H1 (cell line): ENCODE data around the gene MYL7. TPM values are rescaled to one million over a fixed set of nuclear protein-coding genes. Genes with fewer than 3 reads are reported as not detected.

Experiments
- CTCF ChIA-PET: fragments of 300-600 bp; sonication (Branson Sonifier 250); formaldehyde crosslinking; loops from one replicate; lab custom pipeline; 2021; ENCODE audit not compliant: partially characterized antibody; lab: Charles Lee
- POLR2A ChIA-PET: fragments of 300-600 bp; sonication (Branson Sonifier 250); formaldehyde crosslinking; loops from one replicate; lab custom pipeline; 2021; ENCODE audit warnings: inconsistent platforms; ENCODE audit not compliant: partially characterized antibody; lab: Charles Lee
- DNase-seq, 2 experiments: peaks; one replicate each; pipeline versions ENCODE4 v3.0.0 to v3.0.0-alpha.2; 2010 to 2022; ENCODE audit warnings: low spot score in 2 of 2, low read depth in 1 of 2, mixed read lengths in 1 of 2
- FAIRE-seq: peaks from 2 replicates; lab custom pipeline; 2011; peaks lifted over from hg19 to GRCh38; lab: Jason Lieb, UNC
- H2AFZ ChIP-seq: 2 replicates; pipeline ENCODE4 v1.8.1; 2012; ENCODE audit warnings: low read length, inconsistent platforms
- H2AK5ac ChIP-seq: 2 replicates; pipeline ENCODE4 v1.6.1; 2013; ENCODE audit warnings: low read depth, low read length
- H2BK120ac ChIP-seq: replicated peaks from 2 replicates; pipeline ENCODE3; 2013; ENCODE audit warnings: low read depth, low read length, inconsistent platforms
- H2BK12ac ChIP-seq: 2 replicates; pipeline ENCODE4 v1.6.1; 2013; ENCODE audit warnings: low read depth, low read length
- H2BK15ac ChIP-seq: 2 replicates; pipeline ENCODE4 v1.6.1; 2013; ENCODE audit warnings: low read length
- H2BK20ac ChIP-seq: 2 replicates; pipeline ENCODE4 v1.6.1; 2013; ENCODE audit warnings: low read length
- H2BK5ac ChIP-seq: 2 replicates; pipeline ENCODE4 v1.6.1; 2013; ENCODE audit warnings: low read depth, low read length
- H3K14ac ChIP-seq: 2 replicates; pipeline ENCODE4 v1.6.1; 2013; ENCODE audit warnings: inconsistent platforms; ENCODE audit not compliant: insufficient read length
- H3K18ac ChIP-seq: 2 replicates; pipeline ENCODE4 v1.6.1; 2013; ENCODE audit warnings: low read length; ENCODE audit errors: extremely low read depth
- H3K23ac ChIP-seq: 2 replicates; pipeline ENCODE4 v1.6.1; 2013; ENCODE audit warnings: inconsistent platforms; ENCODE audit not compliant: insufficient read length
- H3K23me2 ChIP-seq: 2 replicates; pipeline ENCODE4 v1.6.1; 2013; ENCODE audit warnings: low read depth, low read length
- H3K27ac ChIP-seq: 2 replicates; pipeline ENCODE4 v1.6.1; 2011; ENCODE audit warnings: low read depth, low read length, inconsistent platforms
- H3K27me3 ChIP-seq, 4 experiments: replicated peaks in 1 of 4; 1 replicate in 1 of 4; 2 replicates in 3 of 4; pipeline versions ENCODE4 v1.6.1 to v1.8.1; 2011 to 2013; ENCODE audit warnings: low read length in 3 of 4, mild to moderate bottlenecking in 3 of 4, inconsistent platforms in 2 of 4, mixed read lengths in 2 of 4, moderate library complexity in 1 of 4; ENCODE audit not compliant: control insufficient read depth in 3 of 4, insufficient read depth in 3 of 4; ENCODE audit errors: extremely low read depth in 1 of 4
- H3K36me3 ChIP-seq, 4 experiments: 2 replicates each; pipeline versions ENCODE4 v1.6.1 to v1.8.1; 2011 to 2013; ENCODE audit warnings: mild to moderate bottlenecking in 4 of 4, low read length in 3 of 4, moderate library complexity in 2 of 4, control low read depth in 1 of 4, inconsistent platforms in 1 of 4; ENCODE audit not compliant: insufficient read depth in 4 of 4, control insufficient read depth in 2 of 4
- H3K4ac ChIP-seq: replicated peaks from 2 replicates; pipeline ENCODE3; 2013; ENCODE audit warnings: low read length, low read depth, mixed read lengths, inconsistent platforms; ENCODE audit not compliant: insufficient read length
- H3K4me1 ChIP-seq, 4 experiments: replicated peaks in 1 of 4; 1 replicate in 1 of 4; 2 replicates in 3 of 4; pipeline versions ENCODE4 v1.6.1 to v1.8.1; 2011 to 2013; ENCODE audit warnings: low read length in 3 of 4, inconsistent platforms in 2 of 4, mixed read lengths in 1 of 4; ENCODE audit not compliant: insufficient read depth in 4 of 4, control insufficient read depth in 3 of 4
- H3K4me2 ChIP-seq, 2 experiments: 2 replicates each; pipeline versions ENCODE4 v1.6.1 to v1.8.1; 2011 to 2013; ENCODE audit warnings: low read depth in 2 of 2, low read length in 2 of 2, control low read depth in 1 of 2, inconsistent platforms in 1 of 2, mild to moderate bottlenecking in 1 of 2; ENCODE audit not compliant: insufficient read depth in 1 of 2
- H3K4me3 ChIP-seq, 4 experiments: fragments of 200-600, 300-600 bp in 1 of 4; sonication (generic), shearing (Covaris generic), sonication (Bioruptor Twin) in 1 of 4; 2 replicates each; pipeline versions ENCODE4 v1.5.1 to v1.8.1; 2011 to 2016; ENCODE audit warnings: low read length in 4 of 4, low read depth in 3 of 4, control low read depth in 2 of 4, inconsistent platforms in 2 of 4, mild to moderate bottlenecking in 2 of 4, mixed read lengths in 1 of 4, moderate library complexity in 1 of 4; ENCODE audit not compliant: insufficient read depth in 2 of 4; ENCODE audit errors: extremely low read depth in 1 of 4
- H3K56ac ChIP-seq: replicated peaks from 2 replicates; pipeline ENCODE3; 2013; ENCODE audit warnings: low read depth, mild to moderate bottlenecking, mixed read lengths, low read length, inconsistent platforms; ENCODE audit not compliant: insufficient read length
- H3K79me1 ChIP-seq: 2 replicates; pipeline ENCODE4 v1.6.1; 2013; ENCODE audit warnings: low read depth, low read length, control low read depth
- H3K79me2 ChIP-seq, 2 experiments: 2 replicates each; pipeline versions ENCODE4 v1.6.1 to v1.8.1; 2012 to 2013; ENCODE audit warnings: low read length in 2 of 2, mild to moderate bottlenecking in 2 of 2, inconsistent platforms in 1 of 2; ENCODE audit not compliant: insufficient read depth in 2 of 2, control insufficient read depth in 1 of 2
- H3K9ac ChIP-seq, 4 experiments: replicated peaks in 1 of 4; 1 replicate in 1 of 4; 2 replicates in 3 of 4; pipeline versions ENCODE4 v1.6.1 to v1.8.1; 2011 to 2013; ENCODE audit warnings: low read depth in 3 of 4, low read length in 3 of 4, control low read depth in 2 of 4, mild to moderate bottlenecking in 2 of 4, moderate library complexity in 2 of 4, inconsistent platforms in 1 of 4; ENCODE audit errors: extremely low read depth in 1 of 4
- H3K9me3 ChIP-seq, 2 experiments: 2 replicates each; pipeline versions ENCODE4 v1.6.1 to v1.8.1; 2012 to 2013; ENCODE audit warnings: mild to moderate bottlenecking in 2 of 2, moderate library complexity in 2 of 2, control low read depth in 1 of 2, inconsistent platforms in 1 of 2, low read depth in 1 of 2, low read length in 1 of 2, mixed read lengths in 1 of 2; ENCODE audit not compliant: insufficient read depth in 2 of 2
- H4K20me1 ChIP-seq, 2 experiments: replicated peaks in 1 of 2; 2 replicates each; pipeline versions ENCODE3 to v1.8.1; 2011 to 2013; ENCODE audit warnings: inconsistent platforms in 2 of 2, low read length in 2 of 2, mild to moderate bottlenecking in 1 of 2; ENCODE audit not compliant: insufficient read depth in 2 of 2, control insufficient read depth in 1 of 2
- H4K5ac ChIP-seq: 2 replicates; pipeline ENCODE4 v1.6.1; 2013; ENCODE audit warnings: low read length, low read depth, mixed read lengths, inconsistent platforms; ENCODE audit not compliant: insufficient read length
- H4K8ac ChIP-seq: 2 replicates; pipeline ENCODE4 v1.8.0; 2013; ENCODE audit warnings: mild to moderate bottlenecking, moderate library complexity, low read length, inconsistent platforms; ENCODE audit not compliant: insufficient read depth; ENCODE audit errors: extremely low read depth
- H4K91ac ChIP-seq: replicated peaks from 2 replicates; pipeline ENCODE3; 2013; ENCODE audit warnings: low read length, mixed read lengths, inconsistent platforms; ENCODE audit not compliant: insufficient read length
- EP300 ChIP-seq, 2 experiments: IDR thresholded peaks; 1 replicate in 1 of 2; 2 replicates in 1 of 2; pipeline ENCODE4 v1.6.1; 2011 to 2012; ENCODE audit warnings: low read depth in 2 of 2, low read length in 2 of 2, mild to moderate bottlenecking in 2 of 2, borderline replicate concordance in 1 of 2, inconsistent platforms in 1 of 2, moderate library complexity in 1 of 2
- FOSL1 ChIP-seq: IDR thresholded peaks from 2 replicates; pipeline ENCODE4 v1.6.1; 2011; ENCODE audit warnings: mild to moderate bottlenecking, low read depth, low read length, moderate library complexity; ENCODE audit not compliant: insufficient read depth
- JUN ChIP-seq: IDR thresholded peaks from 2 replicates; pipeline ENCODE4 v1.6.1; 2011; ENCODE audit warnings: low read depth, mild to moderate bottlenecking, improper control_type of control experiment, low read length
- RXRA ChIP-seq: IDR thresholded peaks from 2 replicates; pipeline ENCODE4 v1.6.1; 2011; ENCODE audit warnings: low read depth, mild to moderate bottlenecking, low read length, moderate library complexity; ENCODE audit not compliant: insufficient read depth
- TAF7 ChIP-seq: optimal IDR thresholded peaks from 2 replicates; pipeline ENCODE3; 2011; ENCODE audit warnings: low read depth, mild to moderate bottlenecking, inconsistent platforms, low read length, moderate library complexity, borderline replicate concordance
- TBP ChIP-seq: IDR thresholded peaks from 2 replicates; pipeline ENCODE4 v1.6.1; 2011; ENCODE audit warnings: low read depth, low read length, improper control_type of control experiment
- WGBS, 2 experiments: shearing (Covaris generic) in 1 of 2; methylation state at CpG; one replicate each; pipeline versions ENCODE4 v1.1.6 to v1.1.7; 2013 to 2015; ENCODE audit warnings: low lambda C conversion rate in 2 of 2, mixed read lengths in 2 of 2, inconsistent platforms in 1 of 2, low coverage in 1 of 2, missing lambda C conversion rate in 1 of 2; ENCODE audit not compliant: insufficient replicate concordance in 2 of 2, insufficient coverage in 1 of 2, insufficient read length in 1 of 2; ENCODE audit errors: extremely low coverage in 1 of 2, missing lambda C conversion rate in 1 of 2; 5-methylcytosine and 5-hydroxymethylcytosine counted together
- polyA plus RNA-seq, 7 experiments: library from polyadenylated mRNA; depleted of rRNA in 3 of 7; stranded (reverse) in 5 of 7; unstranded in 2 of 7; fragments of >200 nt in 5 of 7; fragments of 200-250 nt in 2 of 7; gene quantifications; 1 replicate in 5 of 7; 2 replicates in 1 of 7; 4 replicates in 1 of 7; pipeline versions ENCODE4 v1.2.1 to v1.2.3, GENCODE V29; 2011 to 2013; ENCODE audit warnings: missing spikeins in 2 of 7, mixed read lengths in 2 of 7
- total RNA-seq: library from RNA; stranded (reverse); fragmentation: NEBNext Ultra II Directional; extraction: Animal tissue kit (Norgen Biotek cat#: 25700); gene quantifications from 2 replicates; pipeline ENCODE4 v1.2.1, GENCODE V29; 2021
- TF ChIP-seq, protein P1 (sequence below), 3 experiments: IDR thresholded peaks; 1 replicate in 2 of 3; 2 replicates in 1 of 3; pipeline versions ENCODE4 v1.5.1 to v1.6.1; 2011; ENCODE audit warnings: low read length in 3 of 3, mild to moderate bottlenecking in 3 of 3, inconsistent platforms in 2 of 3, low read depth in 1 of 3, moderate library complexity in 1 of 3; ENCODE audit not compliant: insufficient read depth in 1 of 3; ENCODE audit errors: control extremely low read depth in 1 of 3

The MYL7 gene
- total and polyA plus RNA-seq, 2 of the 8 experiments (the other 6 are each of a cell fraction or from before 2014, with no cell fraction given) = 3.3 to 3.4 TPM

DNA sequence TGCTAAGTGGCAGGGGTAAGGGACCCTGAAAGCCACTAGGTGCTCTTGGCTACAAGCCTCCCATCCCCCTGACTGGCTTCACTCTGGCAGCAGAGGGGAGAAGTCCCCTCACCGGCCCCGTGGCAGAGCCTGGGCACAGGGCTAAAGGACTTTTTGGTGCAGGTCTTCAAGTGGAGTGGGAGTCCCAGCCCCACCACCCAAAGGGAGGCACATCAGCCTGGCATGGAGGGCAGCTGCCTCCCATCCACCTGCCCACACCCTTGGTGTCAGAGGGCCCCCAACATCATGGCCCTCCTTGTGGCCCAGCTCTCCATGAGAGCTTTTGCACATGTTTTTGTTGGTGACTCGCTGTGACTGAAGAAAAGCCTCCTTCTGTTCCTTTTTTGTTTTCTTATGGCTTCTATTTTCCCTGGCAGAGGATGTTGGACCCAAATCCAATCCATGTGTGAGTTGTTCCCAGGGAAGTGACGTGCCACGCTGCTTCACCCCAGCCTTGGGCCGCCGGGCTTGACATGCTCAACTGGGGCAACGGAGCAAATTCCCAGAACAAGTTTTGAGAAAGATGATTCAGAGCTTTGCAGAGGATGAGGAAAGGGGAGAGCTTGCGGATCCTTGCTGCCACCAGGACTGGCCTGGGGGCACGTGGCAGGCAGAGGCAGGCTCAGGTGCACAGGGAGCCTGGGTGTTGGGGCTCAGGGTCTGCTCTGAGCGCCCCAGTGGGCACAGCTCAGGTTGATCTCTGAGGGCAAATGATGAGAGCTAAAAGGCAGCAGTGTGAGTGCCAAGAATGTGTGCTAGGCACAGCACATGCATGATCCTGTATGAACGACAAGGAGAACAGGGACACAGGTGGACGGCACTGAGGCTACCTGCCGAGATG is 38.9 kb downstream of the MYL7 start:
- ChIA-PET CTCF (interaction anchor here (0.8 to 2.7 kb wide), 8 partner anchors 9 to 113 kb away, joined by 3 to 13 read pairs (median 3); no protein-coding TSS in a partner anchor), POLR2A (interaction anchor here (0.9 to 2.8 kb wide), 3 partner anchors 10 to 34 kb away, joined by 3 to 8 read pairs (median 5); partner anchors contain the start of gene POLD2)
- H4K20me1 ChIP-seq = peaks cover 2 to 3% of the 10 kb centered on the region in 2 experiments
- peaks cover 15% of the 10 kb centered on the region for H3K23me2 ChIP-seq
- no peak overlapping the region for H2BK5ac ChIP-seq
- H3K18ac ChIP-seq = no peak overlapping the region
- H2BK12ac ChIP-seq = no peak overlapping the region
- DNase-seq (no peak), FAIRE-seq (no peak)
- H3K56ac ChIP-seq = no peak overlapping the region
- no peak overlapping the region for H3K27ac ChIP-seq
- H3K14ac ChIP-seq = no peak overlapping the region
- H3K4me2 ChIP-seq = no peak overlapping the region; a peak in 1 of 4 replicates
- no peak overlapping the region for H4K5ac ChIP-seq
- peak overlapping the region; percentile 11 for H4K8ac ChIP-seq
- H3K79me1 ChIP-seq = peaks cover 4% of the 10 kb centered on the region; the same call in 1 of the 2 replicates
- H3K9me3 ChIP-seq = no peaks in the 10 kb centered on the region
- no peak overlapping the region for H2BK120ac ChIP-seq
- no peak overlapping the region for H2AFZ ChIP-seq
- H3K4ac ChIP-seq = no peak overlapping the region
- H2BK20ac ChIP-seq = no peak overlapping the region
- H2AK5ac ChIP-seq = no peak overlapping the region
- no peaks in the 10 kb centered on the region; a peak in 1 of 4 replicates for H3K79me2 ChIP-seq
- H3K4me1 ChIP-seq = peaks cover 0 to 12% (median 9%) of the 10 kb centered on the region in 4 experiments; a peak in 6 of 7 replicates
- H3K27me3 ChIP-seq = peaks cover 0 to 29% (median 16%) of the 10 kb centered on the region in 4 experiments; a peak in 6 of 7 replicates
- no peak overlapping the region for H3K9ac ChIP-seq
- H3K23ac ChIP-seq = no peak overlapping the region
- whole genome bisulfite sequencing, 2 experiments = 89% methylated on average over 13 of the region's 14 CpGs; no CpG with 5 or more reads in 1 of the 2 experiments
- peak overlapping the region; percentile 81; the same call in 1 of the 2 replicates for H2BK15ac ChIP-seq
- H3K4me3 ChIP-seq = no peak overlapping the region
- no peaks in the 10 kb centered on the region; a peak in 2 of 8 replicates for H3K36me3 ChIP-seq
- H4K91ac ChIP-seq = peak overlapping the region; percentile 17
- TF ChIP-seq RXRA (no peak), EP300 (IDR thresholded peaks at IDR 0.05; ENCODE audit: borderline replicate concordance in 1 of 2, low read depth in 2 of 2, low read length in 2 of 2) (no peak), FOSL1 (no peak), TAF7 (no peak), TBP (no peak), JUN (no peak)
- TF ChIP-seq, protein P1, sequence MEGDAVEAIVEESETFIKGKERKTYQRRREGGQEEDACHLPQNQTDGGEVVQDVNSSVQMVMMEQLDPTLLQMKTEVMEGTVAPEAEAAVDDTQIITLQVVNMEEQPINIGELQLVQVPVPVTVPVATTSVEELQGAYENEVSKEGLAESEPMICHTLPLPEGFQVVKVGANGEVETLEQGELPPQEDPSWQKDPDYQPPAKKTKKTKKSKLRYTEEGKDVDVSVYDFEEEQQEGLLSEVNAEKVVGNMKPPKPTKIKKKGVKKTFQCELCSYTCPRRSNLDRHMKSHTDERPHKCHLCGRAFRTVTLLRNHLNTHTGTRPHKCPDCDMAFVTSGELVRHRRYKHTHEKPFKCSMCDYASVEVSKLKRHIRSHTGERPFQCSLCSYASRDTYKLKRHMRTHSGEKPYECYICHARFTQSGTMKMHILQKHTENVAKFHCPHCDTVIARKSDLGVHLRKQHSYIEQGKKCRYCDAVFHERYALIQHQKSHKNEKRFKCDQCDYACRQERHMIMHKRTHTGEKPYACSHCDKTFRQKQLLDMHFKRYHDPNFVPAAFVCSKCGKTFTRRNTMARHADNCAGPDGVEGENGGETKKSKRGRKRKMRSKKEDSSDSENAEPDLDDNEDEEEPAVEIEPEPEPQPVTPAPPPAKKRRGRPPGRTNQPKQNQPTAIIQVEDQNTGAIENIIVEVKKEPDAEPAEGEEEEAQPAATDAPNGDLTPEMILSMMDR (IDR thresholded peaks at IDR 0.05; ENCODE audit: control extremely low read depth in 1 of 3, insufficient read depth in 1 of 3, low read depth in 1 of 3, low read length in 3 of 3) = no peak
